RPMI8226 (cell line): Measurements from ENCODE around the gene AGFG2.
"Not testable (repeated sequence)": the region's sequence is repeated elsewhere in the genome, so short reads cannot be mapped to it uniquely, and the experiment has no call there.

Source experiments
- DNase-seq: peaks from one replicate; pipeline ENCODE4 v3.0.0-alpha.2; 2015

The AGFG2 gene, protein sequence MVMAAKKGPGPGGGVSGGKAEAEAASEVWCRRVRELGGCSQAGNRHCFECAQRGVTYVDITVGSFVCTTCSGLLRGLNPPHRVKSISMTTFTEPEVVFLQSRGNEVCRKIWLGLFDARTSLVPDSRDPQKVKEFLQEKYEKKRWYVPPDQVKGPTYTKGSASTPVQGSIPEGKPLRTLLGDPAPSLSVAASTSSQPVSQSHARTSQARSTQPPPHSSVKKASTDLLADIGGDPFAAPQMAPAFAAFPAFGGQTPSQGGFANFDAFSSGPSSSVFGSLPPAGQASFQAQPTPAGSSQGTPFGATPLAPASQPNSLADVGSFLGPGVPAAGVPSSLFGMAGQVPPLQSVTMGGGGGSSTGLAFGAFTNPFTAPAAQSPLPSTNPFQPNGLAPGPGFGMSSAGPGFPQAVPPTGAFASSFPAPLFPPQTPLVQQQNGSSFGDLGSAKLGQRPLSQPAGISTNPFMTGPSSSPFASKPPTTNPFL

DNA sequence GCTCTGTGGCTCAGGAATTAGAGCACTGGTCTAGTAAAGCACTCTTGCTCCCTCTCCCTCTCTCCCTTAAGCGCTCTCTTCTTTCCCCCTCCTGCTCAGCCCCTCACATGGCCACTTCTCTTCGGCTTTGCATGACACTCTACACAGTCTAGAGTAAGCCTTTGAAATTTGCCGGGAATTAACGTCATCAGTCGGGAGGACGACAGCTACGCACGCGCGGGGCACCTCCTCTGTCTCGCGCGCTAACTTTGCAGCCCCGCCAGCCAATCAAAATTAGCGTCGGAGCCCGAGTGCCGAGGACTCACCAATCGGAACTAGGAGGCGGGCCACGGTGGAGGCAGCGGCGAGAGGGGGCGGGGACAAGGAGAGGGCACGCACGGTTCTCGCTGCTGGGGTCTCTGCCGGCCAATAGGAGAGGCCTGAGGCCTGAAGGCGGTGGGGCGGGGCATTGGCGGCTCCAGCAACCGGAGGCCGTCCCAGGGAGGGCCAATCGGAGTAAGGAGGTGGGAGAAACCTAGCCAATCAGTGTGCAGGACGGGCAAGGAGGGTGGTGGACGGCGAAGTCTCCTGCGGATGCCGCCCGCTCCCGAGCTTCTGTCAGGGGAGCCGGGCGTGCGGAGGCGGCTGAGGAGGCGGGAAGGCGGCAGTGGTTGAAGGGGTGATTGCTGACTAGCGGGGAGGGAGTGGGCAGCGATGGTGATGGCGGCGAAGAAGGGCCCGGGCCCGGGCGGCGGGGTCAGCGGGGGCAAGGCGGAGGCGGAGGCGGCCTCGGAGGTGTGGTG is at the start of gene AGFG2:
TSS of gene AGFG2 (plus strand) at position 550 of the 782 bp plus-strand sequence. CDS start at position 694, 144 bp downstream.
- DNase-seq = peak; percentile 100

GRCh38 chr7:100489824-100490223 is 49.2 kb upstream of the AGFG2 start:
- DNase-seq = peak; percentile 99

GRCh38 chr7:100490483-100491191 is 48.4 kb upstream of the AGFG2 start:
- DNase-seq = peak; percentile 44

GRCh38 chr7:100491192-100491578 is 47.8 kb upstream of the AGFG2 start:
- DNase-seq = no peak

GRCh38 chr7:100492738-100493475 is 46.1 kb upstream of the AGFG2 start:
- no peak for DNase-seq

- peak; percentile 65 for DNase-seq
These were observed 45.3 kb upstream of the AGFG2 start for GRCh38 chr7:100493476-100494264.

DNA sequence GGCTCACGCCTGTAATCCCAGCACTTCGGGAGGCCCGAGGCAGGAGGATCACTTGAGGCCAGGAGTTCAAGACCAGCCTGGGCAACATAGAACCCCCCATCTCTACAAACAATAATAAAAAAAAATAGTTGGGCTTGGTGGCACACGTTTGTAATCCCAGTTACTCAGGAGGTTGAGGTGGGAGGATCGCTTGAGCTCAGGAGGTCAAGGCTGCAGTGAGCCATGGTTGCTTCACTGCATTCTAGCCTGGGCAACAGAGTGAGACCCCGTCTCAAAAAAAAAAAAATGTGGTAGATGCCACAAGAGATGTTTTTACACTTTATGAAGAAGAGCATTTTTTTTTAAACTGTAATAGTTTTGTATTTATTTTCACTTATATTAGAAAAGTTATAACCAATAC is 42.5 kb upstream of the AGFG2 start:
- DNase-seq = no peak

DNA sequence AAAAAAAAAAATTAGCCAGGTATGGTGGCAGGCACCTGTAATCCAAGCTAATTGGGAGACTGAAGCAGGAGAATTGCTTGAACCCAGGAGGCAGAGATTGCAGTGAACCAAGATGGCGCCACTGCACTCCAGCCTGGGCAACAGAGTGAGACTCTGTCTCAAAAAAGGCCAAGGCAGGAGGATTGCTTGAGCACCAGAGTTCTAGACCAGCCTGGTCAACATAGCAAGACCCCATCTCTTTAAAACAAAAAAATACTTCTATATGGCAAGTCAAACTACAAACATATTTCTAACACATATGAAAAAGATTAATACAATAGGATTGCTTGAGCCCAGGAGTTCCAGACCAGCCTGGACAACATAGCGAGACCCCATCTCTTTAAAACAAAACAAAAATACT is 38.3 kb upstream of the AGFG2 start:
- DNase-seq = not testable (repeated sequence)

DNA sequence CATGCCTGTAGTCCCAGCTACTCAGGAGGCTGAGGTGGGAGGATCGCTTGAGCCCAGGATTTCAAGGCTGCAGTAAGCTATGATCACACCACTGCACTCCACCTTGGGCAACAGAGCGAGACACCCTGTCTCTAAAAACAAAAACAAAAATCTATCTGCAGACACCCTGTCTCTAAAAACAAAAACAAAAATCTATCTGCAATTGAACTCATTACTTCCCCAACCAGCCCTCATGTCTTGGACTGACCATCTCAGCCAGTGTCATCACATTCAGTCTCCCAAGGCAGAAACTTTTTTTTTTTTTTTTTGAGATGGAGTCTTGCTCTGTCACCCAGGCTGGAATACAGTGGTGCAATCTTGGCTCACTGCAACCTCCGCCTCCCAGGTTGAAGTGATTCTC is 35.0 kb upstream of the AGFG2 start:
- not testable (repeated sequence) for DNase-seq

DNA sequence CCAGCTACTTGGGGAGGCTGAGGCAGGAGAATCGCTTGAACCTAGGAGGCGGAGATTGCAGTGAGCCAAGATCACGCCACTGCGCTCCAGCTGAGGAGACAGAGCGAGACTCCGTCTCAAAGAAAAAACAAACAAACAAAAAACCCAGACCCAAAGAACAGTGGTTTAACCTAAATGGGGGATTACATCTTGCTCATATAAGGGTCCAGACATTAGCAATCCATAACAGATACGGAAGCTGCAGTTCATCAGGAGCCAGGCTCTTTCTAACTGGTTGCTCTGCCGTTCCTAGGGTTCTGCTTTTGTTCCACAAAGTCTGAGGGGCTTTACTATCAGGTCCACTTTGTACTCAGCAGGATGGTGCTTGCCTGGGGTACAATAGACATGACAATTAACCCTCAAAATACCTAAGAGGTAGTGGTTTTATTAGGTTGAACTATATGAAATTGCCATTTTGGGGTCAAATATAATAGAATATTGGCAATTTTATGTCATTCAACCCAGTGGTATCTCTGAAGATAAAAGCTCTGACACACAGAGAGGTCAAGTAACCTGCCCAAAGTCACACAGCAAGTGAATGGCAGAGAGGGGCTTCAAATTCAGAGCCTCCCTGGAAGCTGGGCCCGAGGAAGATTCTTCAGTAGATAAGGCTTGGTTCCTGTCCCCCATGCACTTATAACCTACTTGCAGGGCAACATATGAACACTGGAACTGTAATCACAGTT is 34.0 kb upstream of the AGFG2 start:
- DNase-seq = no peak

GRCh38 chr7:100506356-100506923 is 32.6 kb upstream of the AGFG2 start:
- DNase-seq = no peak

DNA sequence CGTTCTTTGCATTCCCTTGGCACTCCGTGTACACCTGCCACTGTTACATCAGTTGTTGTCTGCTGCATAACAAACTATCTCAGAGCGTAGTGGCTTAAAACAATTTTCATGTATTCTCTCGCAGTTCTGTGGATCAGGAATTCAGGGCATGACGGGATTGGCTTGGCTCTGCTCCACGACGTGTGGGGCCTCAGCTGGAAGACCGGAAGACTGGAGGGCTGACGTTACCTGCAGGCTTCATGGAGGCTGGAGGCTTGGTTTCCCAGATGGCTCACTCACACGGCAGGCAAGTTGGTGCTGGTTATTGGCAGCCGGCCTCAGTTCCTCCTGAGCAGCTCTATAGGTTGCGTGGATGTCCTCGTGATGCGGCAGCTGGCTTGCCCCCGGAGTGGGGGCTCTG is 29.8 kb upstream of the AGFG2 start:
- DNase-seq = no peak

GRCh38 chr7:100510437-100511239 is 28.4 kb upstream of the AGFG2 start:
- no peak for DNase-seq

GRCh38 chr7:100513212-100513810 is 25.7 kb upstream of the AGFG2 start:
- no peak for DNase-seq

- no peak for DNase-seq
These were observed 23.9 kb upstream of the AGFG2 start for GRCh38 chr7:100515072-100515532.

- DNase-seq = peak; percentile 84
These were observed 22.7 kb upstream of the AGFG2 start for GRCh38 chr7:100516135-100516812.

DNA sequence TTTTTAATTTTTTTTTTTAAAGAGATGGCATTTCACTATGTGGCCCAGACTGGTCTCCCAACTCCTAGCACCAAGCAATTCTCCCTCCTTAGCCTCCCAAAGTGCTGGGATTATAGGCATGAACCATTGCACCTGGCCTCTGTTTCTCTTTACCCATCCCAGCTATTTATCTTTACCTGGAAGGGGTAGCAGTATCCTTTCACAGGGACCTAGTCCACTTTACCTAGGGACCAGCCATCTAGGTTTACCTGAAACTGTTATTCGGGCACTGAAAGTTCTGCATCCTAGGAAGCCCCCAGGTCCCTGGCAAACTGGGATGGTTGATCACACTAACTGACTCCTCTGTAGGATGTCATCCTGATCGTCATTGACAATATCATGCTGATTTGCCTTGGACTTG is 21.7 kb upstream of the AGFG2 start:
- no peak for DNase-seq

DNA sequence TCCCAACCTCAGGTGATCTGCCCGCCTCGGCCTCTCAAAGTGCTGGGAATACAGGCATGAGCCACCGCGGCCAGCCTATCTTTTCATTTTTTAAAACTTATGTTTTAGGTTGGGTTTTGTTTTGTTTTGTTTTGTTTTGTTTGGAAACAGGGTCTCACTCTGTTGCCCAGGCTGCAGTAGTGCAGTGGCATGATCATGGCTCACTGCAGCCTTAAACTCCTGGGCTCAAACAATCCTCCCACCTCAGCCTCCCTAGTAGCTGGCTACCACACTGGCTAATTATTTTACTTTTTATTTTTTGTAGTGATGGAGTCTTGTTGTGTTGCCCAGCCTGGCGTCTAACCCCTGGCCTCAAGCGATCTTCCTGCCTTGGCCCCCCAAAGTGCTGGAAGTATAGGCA is 19.4 kb upstream of the AGFG2 start:
- no peak for DNase-seq

- DNase-seq = no peak
These were observed 18.9 kb upstream of the AGFG2 start for GRCh38 chr7:100520138-100520537.
